SIG-M5 treated with dmso at 0.1 percent for 504 hours (cell line): ENCODE data around the gene CCDC106.

Experiments
- DNase-seq: peaks from one replicate; lab custom pipeline; 2025; ENCODE audit not compliant: unreplicated experiment; lab: John Stamatoyannopoulos, UW

The CCDC106 gene

GRCh38 chr19:55694656-55695491 is 46.9 kb downstream of the CCDC106 start:
- no peak for DNase-seq

DNA sequence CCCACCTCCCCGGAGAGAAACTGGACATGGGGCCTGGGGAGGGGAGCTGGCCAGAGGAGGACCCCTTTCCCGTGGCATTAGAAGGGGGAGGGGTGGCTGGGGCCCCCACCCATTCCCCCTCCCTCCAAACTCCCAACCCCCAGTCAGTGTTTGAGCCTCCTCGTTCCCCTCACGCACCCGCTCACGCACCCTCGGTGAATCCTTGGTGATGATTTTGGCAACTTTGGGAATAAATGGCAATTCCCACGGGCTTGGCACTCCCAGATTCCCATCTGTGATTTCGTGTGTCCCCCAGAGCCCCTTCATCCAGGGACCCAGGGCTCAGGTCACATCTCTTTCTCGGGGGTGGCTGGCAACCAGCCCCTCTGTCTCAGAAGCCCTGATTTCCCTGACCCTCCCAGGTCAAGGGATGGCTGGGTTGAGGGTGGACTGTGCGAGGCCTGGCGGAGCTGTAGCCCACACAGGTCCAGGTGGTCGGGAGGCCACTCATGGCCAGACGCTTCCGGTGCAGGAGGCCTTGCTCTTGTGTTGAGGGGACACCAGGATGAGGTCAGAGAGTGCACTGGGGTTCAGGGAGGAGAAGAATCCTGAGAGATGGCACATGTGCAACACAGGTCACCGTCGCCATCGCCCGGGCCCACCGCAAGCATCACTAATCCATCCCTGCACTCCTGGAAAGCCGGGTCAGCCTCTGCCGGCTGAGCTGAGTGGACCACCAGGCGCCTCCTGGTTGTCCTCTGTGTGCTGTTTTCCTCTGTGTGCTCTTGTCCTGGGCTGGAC is 47.7 kb downstream of the CCDC106 start:
- no peak for DNase-seq

DNA sequence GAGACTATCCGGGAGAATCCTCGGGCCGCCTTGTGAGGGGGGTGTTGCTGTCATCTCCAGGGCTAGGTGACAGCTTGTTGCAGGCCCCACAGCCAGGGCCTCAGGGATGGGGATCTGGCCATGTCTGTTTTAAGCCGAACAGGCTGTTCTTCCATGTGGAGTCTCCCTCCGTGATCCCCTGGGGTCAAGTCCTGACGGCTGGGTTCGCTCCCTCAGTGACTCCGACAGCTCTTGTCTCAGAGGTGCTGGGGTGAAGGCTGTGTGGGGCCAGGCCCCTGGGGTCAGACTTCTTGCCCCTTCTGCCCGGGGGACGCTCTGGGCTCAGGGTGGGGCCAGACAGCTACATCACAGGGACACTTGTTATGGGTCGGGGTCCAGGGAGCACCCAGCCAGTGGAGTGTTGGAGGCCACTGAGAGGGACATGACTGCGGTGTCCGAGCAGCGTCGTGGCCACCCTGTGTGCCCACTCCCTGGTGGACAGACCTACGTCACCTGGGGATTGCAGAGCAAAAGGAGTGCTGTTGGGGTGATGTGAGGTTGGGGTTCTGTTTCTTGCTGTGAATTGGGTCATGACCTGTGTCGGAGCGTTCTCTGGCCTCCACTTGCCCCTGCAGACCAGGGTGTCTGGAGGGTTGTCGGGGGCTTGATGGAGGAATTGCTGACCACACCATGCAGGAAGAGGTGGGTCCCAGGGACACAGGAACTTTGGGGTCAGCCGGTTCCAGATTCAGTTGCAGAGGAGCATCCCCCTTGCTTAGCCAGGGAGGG is 48.5 kb downstream of the CCDC106 start:
- no peak for DNase-seq

- no peak for DNase-seq
Measured at GRCh38 chr19:55697069-55697440, 49.0 kb downstream of the CCDC106 start.

DNA sequence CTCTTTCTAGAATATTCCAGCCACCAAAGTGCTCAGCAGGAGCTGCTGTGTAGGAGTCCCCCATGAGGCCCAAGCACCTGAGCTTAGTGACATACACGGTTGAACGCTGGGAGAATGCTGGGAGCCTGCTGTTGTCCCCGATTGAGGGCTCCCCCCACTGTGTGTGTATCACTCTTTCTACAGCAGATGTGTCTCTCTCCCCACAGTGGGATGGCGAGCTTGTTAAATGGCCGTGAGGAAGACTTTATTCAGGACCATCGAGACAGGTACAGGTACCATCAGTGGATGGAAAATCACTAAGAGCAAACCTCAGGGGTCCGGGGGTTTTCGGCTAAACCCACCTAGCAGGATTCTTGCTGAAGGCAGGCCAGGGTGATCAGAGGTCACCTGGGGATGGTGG is 49.7 kb downstream of the CCDC106 start:
- no peak for DNase-seq

DNA sequence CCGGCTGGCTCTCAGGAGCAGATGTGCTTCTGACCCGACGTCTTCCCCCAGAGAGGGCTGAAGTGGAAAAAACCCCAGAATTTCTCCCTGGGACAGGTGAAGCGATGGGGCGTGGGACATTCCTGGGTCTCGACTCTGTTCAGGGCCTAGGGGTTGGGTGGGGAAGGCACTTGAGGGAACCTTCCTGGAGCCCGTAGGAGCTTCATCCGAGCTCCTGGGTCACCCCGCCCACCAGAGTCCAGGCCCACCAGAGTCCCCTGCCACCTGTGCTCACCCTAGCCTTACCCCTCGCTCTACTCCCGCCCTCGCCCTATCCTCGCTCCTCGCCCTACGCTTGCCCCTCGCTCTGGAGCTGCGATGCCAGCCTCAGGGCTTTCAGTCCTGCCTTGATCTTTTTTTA is 50.2 kb downstream of the CCDC106 start:
- no peak for DNase-seq

DNA sequence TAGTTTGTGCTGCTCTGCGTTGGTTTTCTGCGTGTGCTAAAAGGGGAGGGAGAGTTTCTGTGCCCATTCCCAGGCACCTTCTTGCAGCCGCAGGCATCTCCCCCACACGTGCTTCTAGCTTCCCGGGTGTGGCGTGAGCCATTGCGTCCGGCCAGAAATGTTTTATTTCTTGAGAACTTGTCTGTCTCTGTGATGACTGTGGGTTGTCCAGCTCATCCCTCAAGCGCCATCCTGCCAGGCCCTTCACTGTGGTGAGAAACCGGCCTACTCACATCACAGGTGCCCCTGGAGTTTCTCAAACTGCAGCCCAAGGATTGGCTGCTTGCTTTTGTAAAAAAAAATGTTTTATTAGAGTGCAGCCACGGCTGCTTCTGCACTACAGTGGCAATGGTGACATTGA is 51.2 kb downstream of the CCDC106 start:
- no peak for DNase-seq

DNA sequence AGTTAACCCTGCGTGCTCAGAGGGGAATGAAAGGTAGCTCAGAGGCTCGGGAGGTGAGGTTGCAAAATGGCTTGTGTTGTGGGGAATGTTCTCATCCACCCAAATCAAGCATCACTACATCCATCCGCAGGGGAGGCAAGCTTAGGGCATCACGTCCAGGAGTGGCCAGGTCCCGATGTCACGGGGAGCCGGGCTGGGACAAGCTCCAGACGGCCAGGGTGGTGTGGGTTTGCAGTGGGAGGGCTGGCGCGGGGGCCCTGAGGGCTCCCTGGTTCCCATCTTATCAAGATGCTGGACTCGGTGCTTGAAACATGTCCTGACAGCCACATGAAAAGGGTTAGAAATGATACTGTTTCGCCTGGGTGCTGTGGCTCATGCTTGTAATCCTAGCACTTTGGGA is 52.8 kb downstream of the CCDC106 start:
- no peak for DNase-seq

DNA sequence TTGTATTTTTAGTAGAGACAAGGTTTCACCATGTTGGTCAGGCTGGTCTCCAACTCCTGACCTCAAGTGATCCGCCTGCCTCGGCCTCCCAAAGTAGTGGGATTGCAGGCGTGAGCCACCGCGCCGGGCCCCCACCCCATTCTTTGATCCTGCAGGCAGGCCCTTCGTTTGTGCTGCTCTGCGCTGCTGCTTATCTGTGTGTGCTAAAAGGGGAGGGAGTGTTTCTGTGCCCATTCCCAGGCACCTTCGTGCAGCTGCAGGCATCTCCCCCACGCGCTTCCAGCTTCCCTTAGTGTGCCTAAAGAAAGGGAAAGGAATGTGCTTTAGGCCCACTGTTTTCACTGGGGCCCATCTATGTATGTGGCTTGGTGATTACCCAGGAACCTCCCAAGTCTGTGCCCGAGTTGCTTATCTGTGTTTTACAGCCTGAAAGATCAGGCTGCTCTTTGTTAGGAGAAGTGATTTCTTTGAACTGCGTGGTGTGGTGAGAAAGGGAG is 54.2 kb downstream of the CCDC106 start:
- no peak for DNase-seq
